Tibial artery (tissue), 4 donors: ENCODE data around the gene MAD1L1.

Source experiments
- DNase-seq, 2 donors: peaks; one replicate each; pipeline ENCODE4 v3.0.0-alpha.2; 2019
- H3K27ac ChIP-seq, 2 donors: fragments of 200-600 bp; sonication (generic) in 1 of 2; 1 replicate in 1 of 2; 2 replicates in 1 of 2; pipeline ENCODE4 v1.5.1; 2018 to 2019; ENCODE audit warnings: mild to moderate bottlenecking in 1 of 2
- H3K27me3 ChIP-seq, 2 donors: fragments of 200-600 bp; sonication (generic) in 1 of 2; one replicate each; pipeline versions ENCODE4 v1.5.1 to v1.6.0; 2016 to 2019
- H3K36me3 ChIP-seq, 3 donors: fragments of 200-600 bp; sonication (generic) in 2 of 3; one replicate each; pipeline ENCODE4 v1.5.1; 2016 to 2019; ENCODE audit warnings: mild to moderate bottlenecking in 2 of 3
- H3K4me1 ChIP-seq, 4 donors: fragments of 200-600 bp; sonication (generic) in 2 of 4; 1 replicate in 3 of 4; 2 replicates in 1 of 4; pipeline ENCODE4 v1.5.1; 2016 to 2019
- H3K4me3 ChIP-seq, 2 donors: fragments of 200-600 bp; sonication (generic) in 1 of 2; 1 replicate in 1 of 2; 2 replicates in 1 of 2; pipeline ENCODE4 v1.5.1; 2018 to 2019; ENCODE audit warnings: mild to moderate bottlenecking in 2 of 2
- H3K9me3 ChIP-seq, 3 donors: fragments of 200-600 bp; sonication (generic) in 1 of 3; one replicate each; pipeline ENCODE4 v1.5.1; 2016 to 2019
- intact Hi-C: fragments of 100-400 bp; cut with DNase I; formaldehyde crosslinking; loops from one replicate; pipeline ENCODE4 v1.15.0; 2023; ENCODE audit warnings: low total_unique reads
- TF ChIP-seq, protein P1 (sequence below), 2 experiments: fragments of 200-600 bp in 1 of 2; fragments of 450-650 bp in 1 of 2; IDR thresholded peaks; one replicate each; pipeline ENCODE4 v1.5.1; 2017 to 2019; ENCODE audit warnings: antibody characterized with exemption in 2 of 2, mild to moderate bottlenecking in 1 of 2, moderate library complexity in 1 of 2

The MAD1L1 gene

DNA sequence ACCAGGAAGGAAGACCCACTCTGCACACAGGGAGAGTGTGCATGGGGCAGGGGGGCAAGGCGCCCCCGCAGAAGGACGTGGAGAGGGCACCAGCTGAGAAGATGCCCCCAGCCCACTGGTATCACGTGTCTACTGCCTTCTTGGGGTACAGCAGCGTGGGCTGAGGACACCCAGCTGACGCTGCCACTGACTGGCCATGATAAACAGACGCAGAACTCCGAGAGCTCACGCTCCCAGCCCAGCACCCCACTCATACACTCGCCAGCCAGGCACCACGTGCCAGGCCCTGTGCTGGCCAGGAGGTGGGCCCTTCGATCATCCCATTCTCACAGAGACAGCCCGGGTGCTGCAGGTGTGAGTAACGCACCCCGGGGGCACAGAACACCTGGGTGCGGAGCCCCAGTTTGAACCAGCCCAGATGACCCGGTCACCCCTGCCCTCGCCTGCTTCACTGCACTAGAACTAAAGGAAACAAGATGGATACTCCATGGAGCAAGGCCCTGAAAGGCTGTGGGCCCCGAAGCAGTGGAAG lies 199.8 kb downstream of the MAD1L1 start:
- peaks cover 0 to 8% (median 0%) of the 10 kb centered on the region in 3 donors for H3K9me3 ChIP-seq
- no peaks in the 10 kb centered on the region for H3K27me3 ChIP-seq
- intact Hi-C loops: no loop called here
- TF ChIP-seq, protein P1, sequence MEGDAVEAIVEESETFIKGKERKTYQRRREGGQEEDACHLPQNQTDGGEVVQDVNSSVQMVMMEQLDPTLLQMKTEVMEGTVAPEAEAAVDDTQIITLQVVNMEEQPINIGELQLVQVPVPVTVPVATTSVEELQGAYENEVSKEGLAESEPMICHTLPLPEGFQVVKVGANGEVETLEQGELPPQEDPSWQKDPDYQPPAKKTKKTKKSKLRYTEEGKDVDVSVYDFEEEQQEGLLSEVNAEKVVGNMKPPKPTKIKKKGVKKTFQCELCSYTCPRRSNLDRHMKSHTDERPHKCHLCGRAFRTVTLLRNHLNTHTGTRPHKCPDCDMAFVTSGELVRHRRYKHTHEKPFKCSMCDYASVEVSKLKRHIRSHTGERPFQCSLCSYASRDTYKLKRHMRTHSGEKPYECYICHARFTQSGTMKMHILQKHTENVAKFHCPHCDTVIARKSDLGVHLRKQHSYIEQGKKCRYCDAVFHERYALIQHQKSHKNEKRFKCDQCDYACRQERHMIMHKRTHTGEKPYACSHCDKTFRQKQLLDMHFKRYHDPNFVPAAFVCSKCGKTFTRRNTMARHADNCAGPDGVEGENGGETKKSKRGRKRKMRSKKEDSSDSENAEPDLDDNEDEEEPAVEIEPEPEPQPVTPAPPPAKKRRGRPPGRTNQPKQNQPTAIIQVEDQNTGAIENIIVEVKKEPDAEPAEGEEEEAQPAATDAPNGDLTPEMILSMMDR (IDR thresholded peaks at IDR 0.05): no peak
- no peak overlapping the region for H3K27ac ChIP-seq
- H3K4me1 ChIP-seq: peaks cover 0 to 7% (median 3%) of the 10 kb centered on the region in 4 donors
- peak in 1 of 2 donors; percentile 49 for DNase-seq
- H3K36me3 ChIP-seq: peaks cover 0 to 5% (median 0%) of the 10 kb centered on the region in 3 donors
- H3K4me3 ChIP-seq: no peak overlapping the region

DNA sequence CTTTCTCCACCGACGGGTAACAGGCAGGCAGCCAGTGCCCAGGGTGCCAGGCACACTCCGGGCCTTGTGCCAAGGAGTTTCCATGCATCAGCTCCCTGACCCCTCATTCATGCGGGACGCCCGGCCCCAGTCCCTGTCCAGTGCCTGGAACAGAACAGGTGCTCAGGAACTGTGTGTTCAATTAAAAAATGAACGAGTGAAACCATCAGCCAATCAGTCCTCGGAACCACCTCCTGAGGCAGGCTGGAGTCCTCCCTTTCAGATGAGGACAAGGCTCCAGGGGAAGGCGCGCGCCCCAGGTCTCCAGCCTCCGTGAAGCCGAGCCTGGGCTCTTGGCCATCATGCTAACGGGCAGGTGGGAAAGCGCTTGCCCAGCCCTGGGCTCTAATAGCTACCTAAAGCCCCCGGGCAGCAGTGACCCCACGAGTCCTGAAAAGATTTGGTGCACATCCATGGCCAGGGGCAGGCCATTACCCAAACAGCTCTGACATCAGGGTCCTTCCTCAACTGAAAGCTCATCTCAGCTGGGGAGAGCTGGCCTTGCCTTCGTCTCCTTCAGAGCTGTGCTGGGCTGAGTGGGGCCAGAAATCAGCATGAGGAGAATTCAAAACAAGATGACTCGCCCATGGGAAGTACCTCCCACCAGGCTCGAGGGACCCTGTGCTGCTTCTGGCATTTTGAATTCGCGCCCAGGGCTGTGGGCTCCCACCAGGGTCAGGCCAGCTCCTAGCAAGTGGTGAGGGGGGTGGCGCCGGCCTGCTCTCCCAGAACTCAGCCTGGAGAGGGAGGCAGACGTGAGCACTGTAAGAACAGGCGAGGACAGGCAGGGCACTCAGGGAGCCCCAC lies 200.5 kb downstream of the MAD1L1 start:
- Histone ChIP-seq H3K4me3 (no peak overlapping the region), H3K36me3 (peaks cover 0 to 5% (median 0%) of the 10 kb centered on the region in 3 donors), H3K27me3 (no peaks in the 10 kb centered on the region), H3K9me3 (peaks cover 0 to 8% (median 0%) of the 10 kb centered on the region in 3 donors), H3K27ac (no peak overlapping the region), H3K4me1 (peaks cover 0 to 2% (median under 1%) of the 10 kb centered on the region in 4 donors)
- DNase-seq: peak in 1 of 2 donors; percentile 55
- intact Hi-C loops: no loop called here
- TF ChIP-seq, protein P1 (IDR thresholded peaks at IDR 0.05): no peak

DNA sequence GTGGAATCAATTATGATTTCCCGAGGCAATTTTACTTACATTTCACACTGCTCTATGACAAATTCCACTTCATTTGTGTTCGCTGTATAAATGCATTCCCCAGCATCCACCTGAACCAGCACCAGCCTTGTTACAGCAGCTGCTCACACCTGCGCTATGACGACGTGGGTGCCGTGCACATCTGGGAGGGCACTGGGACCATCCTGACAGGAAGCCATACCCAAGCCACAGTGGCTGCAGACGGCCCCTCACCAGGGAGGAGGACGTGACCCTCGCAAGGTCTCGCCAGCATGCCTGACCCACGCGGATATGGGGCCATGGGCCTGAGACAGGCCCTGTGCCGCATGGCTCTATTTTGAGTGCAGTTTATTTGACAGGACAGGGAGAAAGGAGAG lies 201.3 kb downstream of the MAD1L1 start:
- Histone ChIP-seq H3K4me3 (no peak overlapping the region), H3K27me3 (no peaks in the 10 kb centered on the region)
- no peak for DNase-seq

DNA sequence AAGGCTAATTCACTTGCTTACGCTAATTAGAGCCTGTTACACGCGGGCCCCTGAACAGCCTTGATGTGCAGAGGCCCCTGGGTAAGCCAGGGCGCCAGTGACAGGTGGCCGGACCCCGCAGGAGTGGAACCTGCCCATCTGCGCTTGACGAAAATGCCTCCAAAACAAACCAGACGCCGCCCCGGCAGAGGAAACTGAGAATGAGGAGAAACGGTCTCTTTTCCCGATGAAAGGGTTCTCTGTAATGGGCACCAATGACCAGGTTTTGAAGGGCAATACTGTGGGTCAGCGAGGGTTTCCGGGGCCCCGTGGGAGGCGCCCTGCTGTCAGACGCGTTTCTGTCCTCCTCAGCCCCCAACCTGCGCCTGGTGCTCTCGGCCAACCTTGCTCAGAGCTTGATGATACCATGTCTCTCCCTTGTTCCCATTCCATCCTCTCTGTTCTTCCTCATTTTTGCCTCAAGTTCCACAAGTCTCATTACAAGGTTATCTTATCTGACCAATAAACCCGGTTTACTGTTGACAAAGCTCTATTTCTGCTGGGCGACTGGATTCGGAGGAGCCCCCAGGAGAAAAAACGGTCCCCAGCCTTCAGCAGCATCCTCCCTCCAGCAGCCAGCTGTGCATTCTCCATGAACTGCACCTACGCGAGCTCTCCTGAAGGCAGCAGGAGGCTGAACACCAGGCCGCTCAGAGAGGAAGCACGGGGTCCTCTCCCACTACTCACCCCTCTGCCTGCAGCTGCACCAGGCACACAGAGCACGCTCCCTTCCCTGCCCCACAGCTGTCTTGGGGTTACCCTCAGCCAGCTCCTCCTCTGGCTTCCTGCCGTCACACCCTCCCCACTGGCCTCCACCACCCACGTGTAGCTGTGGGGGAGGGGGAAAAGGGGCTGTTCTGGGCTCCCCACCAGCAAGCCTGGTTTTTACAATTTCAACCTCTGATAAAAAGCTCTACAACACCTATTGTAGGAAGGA lies 202.0 kb downstream of the MAD1L1 start:
- intact Hi-C loops: no loop called here
- peaks cover 0 to 9% (median 0%) of the 10 kb centered on the region in 3 donors for H3K9me3 ChIP-seq
- H3K27ac ChIP-seq: no peak overlapping the region
- peaks cover 0 to 5% (median 0%) of the 10 kb centered on the region in 3 donors for H3K36me3 ChIP-seq
- H3K4me1 ChIP-seq: no peaks in the 10 kb centered on the region
- DNase-seq: peak in 1 of 2 donors; percentile 38
- no peak overlapping the region for H3K4me3 ChIP-seq
- TF ChIP-seq, protein P1 (IDR thresholded peaks at IDR 0.05): no peak
- H3K27me3 ChIP-seq: no peaks in the 10 kb centered on the region

More for the DNA sequence above, 201.3 kb downstream of the MAD1L1 start:
- peaks cover 0 to 8% (median 0%) of the 10 kb centered on the region in 3 donors for H3K9me3 ChIP-seq
- H3K27ac ChIP-seq: no peak overlapping the region
- intact Hi-C loops: no loop called here
- TF ChIP-seq, protein P1 (IDR thresholded peaks at IDR 0.05): no peak
- H3K4me1 ChIP-seq: no peaks in the 10 kb centered on the region
- peaks cover 0 to 5% (median 0%) of the 10 kb centered on the region in 3 donors for H3K36me3 ChIP-seq

DNA sequence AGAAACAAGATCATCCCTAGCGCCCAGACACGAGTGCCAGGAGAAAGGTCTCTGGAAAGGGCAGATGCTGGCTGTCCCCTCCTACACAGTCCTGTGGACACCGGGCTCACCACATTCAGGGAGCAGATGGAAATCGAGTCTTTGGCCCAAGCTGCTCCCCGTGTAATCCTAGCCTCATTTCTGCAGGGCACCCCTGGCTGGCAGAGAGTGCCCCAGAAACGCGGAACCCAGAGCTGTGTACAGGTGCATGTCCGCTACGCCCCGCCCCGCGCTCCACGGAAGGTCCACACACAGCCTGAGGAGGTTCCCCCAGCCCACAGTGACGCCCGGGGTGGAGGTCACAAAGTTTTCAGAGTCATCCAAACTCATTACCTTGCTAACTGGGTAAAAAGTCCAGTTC lies 202.8 kb downstream of the MAD1L1 start:
- H3K27me3 ChIP-seq: no peaks in the 10 kb centered on the region
- no peak overlapping the region for H3K4me3 ChIP-seq
- no peaks in the 10 kb centered on the region for H3K4me1 ChIP-seq
- no peak overlapping the region for H3K27ac ChIP-seq
- H3K36me3 ChIP-seq: peaks cover 0 to 5% (median 0%) of the 10 kb centered on the region in 3 donors
- intact Hi-C loops: no loop called here
- peaks cover 0 to 17% (median under 1%) of the 10 kb centered on the region in 3 donors for H3K9me3 ChIP-seq
- DNase-seq: peak; percentile 7 to 59
- TF ChIP-seq, protein P1 (IDR thresholded peaks at IDR 0.05): no peak
